Neural cell (in vitro differentiated cells): Measurements from ENCODE around the gene AP3B1. TPM values are rescaled to one million over a fixed set of nuclear protein-coding genes. Genes with fewer than 3 reads are reported as not detected.

Source experiments
- H2AFZ ChIP-seq: fragments of 200-600, 300-800 bp; sonication (generic), shearing (Covaris generic); 2 replicates; pipeline ENCODE4 v1.6.0; 2014; ENCODE audit warnings: low read depth, mild to moderate bottlenecking, antibody characterized with exemption, low read length, moderate library complexity
- H3F3A ChIP-seq: fragments of 200-600 bp; shearing (Covaris generic); 2 replicates; pipeline ENCODE4 v1.6.1; 2016; ENCODE audit warnings: mild to moderate bottlenecking, moderate library complexity, mixed read lengths, antibody characterized with exemption, low read length; ENCODE audit not compliant: insufficient read depth, poor library complexity, severe bottlenecking
- H3K27ac ChIP-seq: fragments of 200-600, 300-800 bp; sonication (generic), shearing (Covaris generic); 2 replicates; pipeline ENCODE4 v1.5.1; 2014; ENCODE audit warnings: mild to moderate bottlenecking, low read length, moderate library complexity
- H3K27me3 ChIP-seq: fragments of 300-800, 200-600 bp; sonication (generic), shearing (Covaris generic); 2 replicates; pipeline ENCODE4 v1.6.0; 2014; ENCODE audit warnings: mild to moderate bottlenecking, low read depth, low read length, moderate library complexity; ENCODE audit not compliant: insufficient read depth
- H3K36me3 ChIP-seq: fragments of 300-800, 200-600 bp; sonication (generic), shearing (Covaris generic); 2 replicates; pipeline ENCODE4 v1.5.1; 2014; ENCODE audit warnings: mild to moderate bottlenecking, antibody characterized with exemption, low read length, moderate library complexity; ENCODE audit not compliant: insufficient read depth
- H3K4me2 ChIP-seq: fragments of 300-800, 200-600 bp; sonication (generic), shearing (Covaris generic); 2 replicates; pipeline ENCODE4 v1.6.0; 2014; ENCODE audit warnings: mild to moderate bottlenecking, low read length
- H3K4me3 ChIP-seq: fragments of 300-800, 200-600 bp; sonication (generic), shearing (Covaris generic); 2 replicates; pipeline ENCODE4 v1.5.1; 2014; ENCODE audit warnings: mild to moderate bottlenecking, low read length, moderate library complexity
- H3K79me2 ChIP-seq: fragments of 200-600 bp; shearing (Covaris generic); replicated peaks from 2 replicates; pipeline ENCODE4 v1.6.0; 2014; ENCODE audit warnings: mild to moderate bottlenecking, low read length, moderate library complexity; ENCODE audit not compliant: insufficient read depth
- H3K9ac ChIP-seq: fragments of 300-800, 200-600 bp; sonication (generic), shearing (Covaris generic); 2 replicates; pipeline ENCODE4 v1.6.1; 2016; ENCODE audit warnings: mild to moderate bottlenecking, low read length, mixed read lengths
- H3K9me2 ChIP-seq: fragments of 200-600 bp; shearing (Covaris generic); 2 replicates; pipeline ENCODE4 v1.6.1; 2016; ENCODE audit warnings: mild to moderate bottlenecking, low read length, mixed read lengths; ENCODE audit not compliant: insufficient read depth
- H3K9me3 ChIP-seq: fragments of 200-600, 300-800 bp; sonication (generic), shearing (Covaris generic); 2 replicates; pipeline ENCODE4 v1.6.1; 2016; ENCODE audit warnings: mild to moderate bottlenecking, mixed run types, low read length, moderate library complexity, mixed read lengths
- H4K20me1 ChIP-seq: fragments of 200-600 bp; shearing (Covaris generic); 2 replicates; pipeline ENCODE4 v1.6.1; 2016; ENCODE audit warnings: mild to moderate bottlenecking, mixed run types; ENCODE audit not compliant: insufficient read depth
- EP300 ChIP-seq: fragments of 450-650 bp; conservative IDR thresholded peaks from 2 replicates; pipeline ENCODE4 v1.6.1; 2014; ENCODE audit warnings: antibody characterized with exemption, mild to moderate bottlenecking, moderate library complexity; ENCODE audit not compliant: poor library complexity, severe bottlenecking
- EZH2 ChIP-seq: fragments of 200-600, 300-800 bp; shearing (Covaris generic), sonication (generic); IDR thresholded peaks from 2 replicates; pipeline ENCODE4 v1.6.1; 2014; ENCODE audit warnings: antibody characterized with exemption, low read length, borderline replicate concordance, mild to moderate bottlenecking; ENCODE audit not compliant: insufficient read depth, poor library complexity, severe bottlenecking
- POLR2AphosphoS5 ChIP-seq: IDR thresholded peaks from 2 replicates; pipeline ENCODE4 v1.6.1; 2012
- RAD21 ChIP-seq: fragments of 450-650 bp; conservative IDR thresholded peaks from 2 replicates; pipeline ENCODE4 v1.6.1; 2014; ENCODE audit warnings: antibody characterized with exemption, mild to moderate bottlenecking, moderate library complexity
- SMC3 ChIP-seq: fragments of 450-650 bp; conservative IDR thresholded peaks from 2 replicates; pipeline ENCODE4 v1.6.1; 2014; ENCODE audit warnings: antibody characterized with exemption, mild to moderate bottlenecking, moderate library complexity; ENCODE audit not compliant: poor library complexity
- TAF1 ChIP-seq: IDR thresholded peaks from 2 replicates; pipeline ENCODE4 v1.6.1; 2012; ENCODE audit warnings: low read depth
- polyA plus RNA-seq: library from polyadenylated mRNA; depleted of rRNA; stranded (reverse); fragments of >200 nt; gene quantifications from 2 replicates; pipeline ENCODE4 v1.2.3, GENCODE V29; 2014
- TF ChIP-seq, protein P1 (sequence below): fragments of 450-650 bp; IDR thresholded peaks from 2 replicates; pipeline ENCODE4 v1.5.1; 2014; ENCODE audit warnings: antibody characterized with exemption, mild to moderate bottlenecking, moderate library complexity; ENCODE audit not compliant: poor library complexity, severe bottlenecking
- TF ChIP-seq, protein P2 (sequence below): IDR thresholded peaks from 2 replicates; pipeline ENCODE4 v1.6.1; 2012; ENCODE audit warnings: borderline replicate concordance

Gene AP3B1
- polyA plus RNA-seq, 1 donor from 2014 or later: 8.5 TPM

DNA sequence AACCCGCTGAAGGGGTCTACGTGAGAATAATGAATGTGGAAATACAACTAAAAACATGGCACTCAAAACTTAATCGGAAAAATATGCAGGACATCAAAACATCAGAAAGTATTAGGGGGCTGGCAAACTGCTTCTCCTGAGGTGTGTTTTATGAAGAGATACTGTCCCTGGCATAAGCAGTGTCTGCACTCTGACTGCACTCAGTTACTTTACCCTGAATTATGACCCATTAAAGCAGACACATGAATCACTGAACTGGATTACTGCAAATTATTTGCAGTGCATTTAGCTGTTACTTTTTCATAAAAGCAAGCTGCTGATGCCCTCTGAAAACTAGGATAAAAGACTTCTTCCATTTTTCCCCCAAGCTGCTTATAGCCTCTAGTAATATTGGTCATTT lies 164.9 kb downstream of the AP3B1 start:
- Histone ChIP-seq H3K9me3 (no peaks in the 10 kb centered on the region), H3K4me2 (no peak overlapping the region), H3K36me3 (no peaks in the 10 kb centered on the region), H3K4me3 (no peak overlapping the region), H3K9me2 (no peaks in the 10 kb centered on the region), H3K9ac (no peak overlapping the region), H3K27me3 (no peaks in the 10 kb centered on the region), H2AFZ (no peak overlapping the region), H3K79me2 (no peaks in the 10 kb centered on the region), H4K20me1 (no peaks in the 10 kb centered on the region), H3K27ac (no peak overlapping the region), H3F3A (no peaks in the 10 kb centered on the region)
- TF ChIP-seq EZH2: no peak
- TF ChIP-seq SMC3: no peak
- TF ChIP-seq POLR2AphosphoS5: peak; percentile 27
- TF ChIP-seq, protein P1, sequence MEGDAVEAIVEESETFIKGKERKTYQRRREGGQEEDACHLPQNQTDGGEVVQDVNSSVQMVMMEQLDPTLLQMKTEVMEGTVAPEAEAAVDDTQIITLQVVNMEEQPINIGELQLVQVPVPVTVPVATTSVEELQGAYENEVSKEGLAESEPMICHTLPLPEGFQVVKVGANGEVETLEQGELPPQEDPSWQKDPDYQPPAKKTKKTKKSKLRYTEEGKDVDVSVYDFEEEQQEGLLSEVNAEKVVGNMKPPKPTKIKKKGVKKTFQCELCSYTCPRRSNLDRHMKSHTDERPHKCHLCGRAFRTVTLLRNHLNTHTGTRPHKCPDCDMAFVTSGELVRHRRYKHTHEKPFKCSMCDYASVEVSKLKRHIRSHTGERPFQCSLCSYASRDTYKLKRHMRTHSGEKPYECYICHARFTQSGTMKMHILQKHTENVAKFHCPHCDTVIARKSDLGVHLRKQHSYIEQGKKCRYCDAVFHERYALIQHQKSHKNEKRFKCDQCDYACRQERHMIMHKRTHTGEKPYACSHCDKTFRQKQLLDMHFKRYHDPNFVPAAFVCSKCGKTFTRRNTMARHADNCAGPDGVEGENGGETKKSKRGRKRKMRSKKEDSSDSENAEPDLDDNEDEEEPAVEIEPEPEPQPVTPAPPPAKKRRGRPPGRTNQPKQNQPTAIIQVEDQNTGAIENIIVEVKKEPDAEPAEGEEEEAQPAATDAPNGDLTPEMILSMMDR: no peak

DNA sequence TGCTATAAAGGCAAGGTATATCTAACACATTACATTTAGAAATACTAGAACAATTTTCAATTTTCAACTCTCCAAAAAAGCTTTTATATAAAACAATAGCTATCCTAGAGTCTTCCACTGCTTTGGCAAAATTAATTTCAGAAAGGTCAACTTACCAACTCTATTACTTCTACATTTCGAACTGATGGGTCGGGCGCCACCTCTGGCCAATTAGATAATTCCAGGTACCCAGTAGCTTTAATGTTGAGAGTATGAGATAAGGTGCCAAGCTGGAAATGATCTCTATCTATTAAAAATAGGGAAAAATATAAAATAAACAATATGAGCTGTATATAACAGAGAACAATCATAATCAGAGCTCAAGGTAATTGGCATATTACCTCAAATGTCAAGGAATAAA lies 166.6 kb downstream of the AP3B1 start:
- Histone ChIP-seq H3F3A (no peaks in the 10 kb centered on the region), H3K27me3 (no peaks in the 10 kb centered on the region), H3K79me2 (no peaks in the 10 kb centered on the region), H3K4me3 (no peak overlapping the region), H3K27ac (no peak overlapping the region), H3K36me3 (no peaks in the 10 kb centered on the region), H3K9me2 (no peaks in the 10 kb centered on the region), H3K9ac (no peak overlapping the region), H3K9me3 (no peaks in the 10 kb centered on the region), H4K20me1 (no peaks in the 10 kb centered on the region), H3K4me2 (no peak overlapping the region), H2AFZ (no peak overlapping the region)
- no peak for TF ChIP-seq POLR2AphosphoS5
- TF ChIP-seq, protein P1: peak; percentile 17

DNA sequence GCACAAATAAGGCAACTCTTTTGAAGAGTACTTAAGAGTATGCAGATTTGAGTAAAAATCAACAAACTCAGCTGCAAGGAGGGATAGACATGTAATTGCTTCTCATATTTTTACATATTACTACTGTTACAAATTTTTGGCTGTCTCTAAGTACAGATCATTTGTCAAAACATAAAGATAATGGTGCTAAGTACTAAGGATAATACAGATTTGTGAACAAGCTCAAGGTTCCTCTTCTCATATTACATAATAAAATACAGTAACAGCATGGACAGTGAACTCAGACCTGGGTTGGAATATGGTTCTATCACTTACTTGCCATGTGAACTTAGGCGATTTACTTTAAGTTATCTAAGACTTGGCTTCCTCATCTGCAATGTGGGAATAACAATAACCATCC lies 168.0 kb downstream of the AP3B1 start:
- Histone ChIP-seq H3K27me3 (no peaks in the 10 kb centered on the region), H2AFZ (no peak overlapping the region), H3K9me2 (no peaks in the 10 kb centered on the region), H3K4me2 (no peak overlapping the region), H3K36me3 (no peaks in the 10 kb centered on the region), H3K79me2 (no peaks in the 10 kb centered on the region), H3K9ac (no peak overlapping the region), H3K27ac (no peak overlapping the region), H4K20me1 (no peaks in the 10 kb centered on the region), H3K4me3 (no peak overlapping the region), H3K9me3 (no peaks in the 10 kb centered on the region), H3F3A (no peaks in the 10 kb centered on the region)
- TF ChIP-seq, protein P2, sequence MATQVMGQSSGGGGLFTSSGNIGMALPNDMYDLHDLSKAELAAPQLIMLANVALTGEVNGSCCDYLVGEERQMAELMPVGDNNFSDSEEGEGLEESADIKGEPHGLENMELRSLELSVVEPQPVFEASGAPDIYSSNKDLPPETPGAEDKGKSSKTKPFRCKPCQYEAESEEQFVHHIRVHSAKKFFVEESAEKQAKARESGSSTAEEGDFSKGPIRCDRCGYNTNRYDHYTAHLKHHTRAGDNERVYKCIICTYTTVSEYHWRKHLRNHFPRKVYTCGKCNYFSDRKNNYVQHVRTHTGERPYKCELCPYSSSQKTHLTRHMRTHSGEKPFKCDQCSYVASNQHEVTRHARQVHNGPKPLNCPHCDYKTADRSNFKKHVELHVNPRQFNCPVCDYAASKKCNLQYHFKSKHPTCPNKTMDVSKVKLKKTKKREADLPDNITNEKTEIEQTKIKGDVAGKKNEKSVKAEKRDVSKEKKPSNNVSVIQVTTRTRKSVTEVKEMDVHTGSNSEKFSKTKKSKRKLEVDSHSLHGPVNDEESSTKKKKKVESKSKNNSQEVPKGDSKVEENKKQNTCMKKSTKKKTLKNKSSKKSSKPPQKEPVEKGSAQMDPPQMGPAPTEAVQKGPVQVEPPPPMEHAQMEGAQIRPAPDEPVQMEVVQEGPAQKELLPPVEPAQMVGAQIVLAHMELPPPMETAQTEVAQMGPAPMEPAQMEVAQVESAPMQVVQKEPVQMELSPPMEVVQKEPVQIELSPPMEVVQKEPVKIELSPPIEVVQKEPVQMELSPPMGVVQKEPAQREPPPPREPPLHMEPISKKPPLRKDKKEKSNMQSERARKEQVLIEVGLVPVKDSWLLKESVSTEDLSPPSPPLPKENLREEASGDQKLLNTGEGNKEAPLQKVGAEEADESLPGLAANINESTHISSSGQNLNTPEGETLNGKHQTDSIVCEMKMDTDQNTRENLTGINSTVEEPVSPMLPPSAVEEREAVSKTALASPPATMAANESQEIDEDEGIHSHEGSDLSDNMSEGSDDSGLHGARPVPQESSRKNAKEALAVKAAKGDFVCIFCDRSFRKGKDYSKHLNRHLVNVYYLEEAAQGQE: no peak
- TF ChIP-seq POLR2AphosphoS5 (no peak), SMC3 (no peak), EP300 (no peak), RAD21 (no peak), EZH2 (no peak), TAF1 (no peak)
- TF ChIP-seq, protein P1: no peak
